HepG2 (cell line): ENCODE results near the gene GLDN. TPM values are rescaled to one million over a fixed set of nuclear protein-coding genes. Genes with fewer than 3 reads are reported as not detected.

ENCODE experiments used
- ATAC-seq: fragments of 200-7000 bp; cut with Tn5 transposase; 3 replicates; pipeline ENCODE4 v1.9.1; 2020; ENCODE audit warnings: mild to moderate bottlenecking, moderate library complexity
- BruUV-seq: library from RNA; stranded (reverse); fragments of 400-500 nt; replicated peaks from 2 replicates; lab custom pipeline; 2021; lab: Mats Ljungman, UMichigan
- CTCF ChIA-PET: fragments of 300-600 bp; formaldehyde crosslinking; extraction: SDS; loops from one replicate; lab custom pipeline; 2021; ENCODE audit warnings: low total read pairs, inconsistent platforms, low intra/inter-chr PET ratio; lab: Yijun Ruan, JAX
- POLR2A ChIA-PET: fragments of 350-600 bp; sonication (Branson Sonifier 250); formaldehyde crosslinking; loops from one replicate; lab custom pipeline; 2020; ENCODE audit warnings: antibody characterized with exemption, inconsistent platforms; lab: Yijun Ruan, JAX
- DNase-seq: peaks from one replicate; pipeline ENCODE4 v3.0.0-alpha.2; 2015; ENCODE audit warnings: low spot score
- FAIRE-seq: peaks from 3 replicates; lab custom pipeline; 2011; peaks lifted over from hg19 to GRCh38; lab: Jason Lieb, UNC
- H2AFZ ChIP-seq: one replicate; pipeline ENCODE4 v1.6.1; 2011; ENCODE audit warnings: low read length, inconsistent platforms
- H3K27ac ChIP-seq: fragments of 300-600 bp; 3 replicates; pipeline ENCODE4 v1.8.0; 2011; ENCODE audit warnings: mixed run types, mild to moderate bottlenecking, mixed read lengths, low read length, inconsistent platforms; ENCODE audit not compliant: insufficient read depth; ENCODE audit errors: extremely low read length
- H3K27me3 ChIP-seq, 2 experiments: fragments of 200-600 bp in 1 of 2; 2 replicates in 1 of 2; 3 replicates in 1 of 2; pipeline versions ENCODE4 v1.6.0 to v1.8.0; 2011; ENCODE audit warnings: low read length in 2 of 2, mild to moderate bottlenecking in 2 of 2, moderate library complexity in 2 of 2, inconsistent platforms in 1 of 2; ENCODE audit not compliant: insufficient read depth in 2 of 2, control insufficient read depth in 1 of 2
- H3K36me3 ChIP-seq, 2 experiments: fragments of 200-600 bp in 1 of 2; replicated peaks in 1 of 2; 2 replicates in 1 of 2; 3 replicates in 1 of 2; pipeline versions ENCODE4 v1.5.1 to v1.8.0; 2011; ENCODE audit warnings: low read length in 2 of 2, inconsistent platforms in 1 of 2; ENCODE audit not compliant: insufficient read depth in 2 of 2, control insufficient read depth in 1 of 2
- H3K4me1 ChIP-seq: 2 replicates; pipeline ENCODE4 v1.5.1; 2012; ENCODE audit warnings: low read length, inconsistent platforms; ENCODE audit not compliant: insufficient read depth
- H3K4me2 ChIP-seq: 2 replicates; pipeline ENCODE4 v1.6.0; 2011; ENCODE audit warnings: low read depth, low read length, inconsistent platforms
- H3K4me3 ChIP-seq, 3 experiments: fragments of 200-600 bp in 1 of 3; sonication (generic), shearing (Covaris generic) in 1 of 3; replicated peaks in 1 of 3; 2 replicates each; pipeline ENCODE4 v1.5.1; 2011 to 2016; ENCODE audit warnings: low read length in 3 of 3, inconsistent platforms in 2 of 3, low read depth in 2 of 3, mild to moderate bottlenecking in 2 of 3, control low read depth in 1 of 3, mixed read lengths in 1 of 3; ENCODE audit not compliant: insufficient read depth in 1 of 3
- H3K79me2 ChIP-seq: one replicate; pipeline ENCODE4 v1.6.1; 2011; ENCODE audit warnings: low read length, inconsistent platforms; ENCODE audit not compliant: insufficient read depth
- H3K9ac ChIP-seq: 2 replicates; pipeline ENCODE4 v1.6.0; 2011; ENCODE audit warnings: mild to moderate bottlenecking, low read depth, low read length, inconsistent platforms; ENCODE audit not compliant: insufficient read depth
- H3K9me3 ChIP-seq: 2 replicates; pipeline ENCODE4 v1.5.1; 2012; ENCODE audit warnings: mild to moderate bottlenecking, low read length
- H4K20me1 ChIP-seq: 2 replicates; pipeline ENCODE4 v1.6.0; 2011; ENCODE audit warnings: inconsistent platforms, mild to moderate bottlenecking, low read length, moderate library complexity; ENCODE audit not compliant: insufficient read depth
- CEBPB ChIP-seq: IDR thresholded peaks from 2 replicates; pipeline ENCODE4 v1.6.1; 2011; ENCODE audit warnings: low read depth, low read length, improper control_type of control experiment, borderline replicate concordance
- IKZF4 ChIP-seq: sonication (generic); formaldehyde crosslinking; IDR thresholded peaks from 2 replicates; pipeline ENCODE4 v1.5.1; 2020; ENCODE audit warnings: borderline replicate concordance, mild to moderate bottlenecking, low read depth, missing genetic modification reagents; ENCODE audit errors: not compliant biosample characterization
- RFX3 ChIP-seq: IDR thresholded peaks from 2 replicates; pipeline ENCODE4 v1.6.1; 2016; ENCODE audit warnings: missing biosample characterization, missing genetic modification reagents
- SRY ChIP-seq: sonication (generic); formaldehyde crosslinking; IDR thresholded peaks from 2 replicates; pipeline ENCODE4 v1.8.0; 2022; ENCODE audit warnings: mild to moderate bottlenecking, missing genetic modification reagents
- WGBS: methylation state at CpG from one replicate; pipeline ENCODE4 v1.1.6; 2017; ENCODE audit warnings: low lambda C conversion rate; 5-methylcytosine and 5-hydroxymethylcytosine counted together
- in situ Hi-C: cut with HindIII; loops from 2 replicates; pipeline ENCODE4 v1.10.0; 2017; ENCODE audit warnings: low pct_unique_long_range_greater_than_20kb; ENCODE audit not compliant: extremely low pct_ligation_motif_present
- intact Hi-C: fragments of 100-400 bp; cut with micrococcal nuclease; formaldehyde crosslinking; loops from one replicate; pipeline ENCODE4 v1.10.0; 2022; ENCODE audit not compliant: unreplicated experiment
- polyA plus RNA-seq, 8 experiments: library from polyadenylated mRNA; depleted of rRNA in 3 of 8; stranded (reverse) in 7 of 8; unstranded in 1 of 8; fragments of >200 nt; fragmentation: Illumina TruSeq in 4 of 8; extraction: Trizol in 4 of 8; gene quantifications; 2 replicates each; pipeline versions ENCODE4 v1.2.1 to v1.2.3, GENCODE V29; 2011 to 2016; ENCODE audit warnings: low read depth in 4 of 8, missing spikeins in 1 of 8, mixed read lengths in 1 of 8; ENCODE audit not compliant: insufficient read depth in 1 of 8
- total RNA-seq, 5 experiments: library from RNA; depleted of rRNA; stranded (reverse); fragments of >200 nt; fragmentation: Illumina TruSeq; extraction: Trizol; gene quantifications; 2 replicates each; pipeline ENCODE4 v1.2.3, GENCODE V29; 2016; ENCODE audit warnings: low read depth in 1 of 5
- TF ChIP-seq, protein P1 (sequence below): sonication (generic); formaldehyde crosslinking; IDR thresholded peaks from 2 replicates; pipeline ENCODE4 v1.5.0; 2020; ENCODE audit warnings: mild to moderate bottlenecking, missing genetic modification reagents
- TF ChIP-seq, protein P2 (sequence below): sonication (generic); formaldehyde crosslinking; IDR thresholded peaks from 2 replicates; pipeline ENCODE4 v1.8.0; 2022; ENCODE audit warnings: missing genetic modification reagents, mild to moderate bottlenecking, inconsistent platforms, borderline replicate concordance
- TF ChIP-seq, protein P3 (sequence below): sonication (generic); formaldehyde crosslinking; IDR thresholded peaks from 2 replicates; pipeline ENCODE4 v1.4.0; 2020; ENCODE audit warnings: missing genetic modification reagents

GLDN gene
- total and polyA plus RNA-seq, 2 of the 13 experiments (the other 11 are each of a cell fraction or from before 2014, with no cell fraction given), result 0.86 to 1.0 TPM

DNA sequence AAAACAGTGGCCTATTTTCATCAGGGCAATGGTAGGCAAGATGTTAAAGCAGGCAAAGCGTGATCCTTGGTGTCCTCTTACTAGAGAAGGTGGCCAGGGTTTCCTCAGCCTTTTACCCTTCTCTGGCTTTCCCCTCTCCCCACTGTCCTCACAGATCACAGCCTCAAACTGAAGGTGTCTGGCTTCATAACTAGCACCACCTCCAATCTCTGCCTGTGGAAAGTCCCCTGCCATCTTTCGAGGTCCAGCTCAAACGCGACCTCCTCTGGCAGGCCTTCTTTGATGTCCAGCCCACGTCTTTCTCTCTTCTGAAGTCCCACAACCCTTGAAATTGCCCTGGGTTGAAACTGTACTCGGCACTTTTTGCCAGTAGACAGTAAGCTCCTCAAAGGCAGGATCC, 39.0 kb upstream of the GLDN start (continued):
- TF ChIP-seq, protein P1, sequence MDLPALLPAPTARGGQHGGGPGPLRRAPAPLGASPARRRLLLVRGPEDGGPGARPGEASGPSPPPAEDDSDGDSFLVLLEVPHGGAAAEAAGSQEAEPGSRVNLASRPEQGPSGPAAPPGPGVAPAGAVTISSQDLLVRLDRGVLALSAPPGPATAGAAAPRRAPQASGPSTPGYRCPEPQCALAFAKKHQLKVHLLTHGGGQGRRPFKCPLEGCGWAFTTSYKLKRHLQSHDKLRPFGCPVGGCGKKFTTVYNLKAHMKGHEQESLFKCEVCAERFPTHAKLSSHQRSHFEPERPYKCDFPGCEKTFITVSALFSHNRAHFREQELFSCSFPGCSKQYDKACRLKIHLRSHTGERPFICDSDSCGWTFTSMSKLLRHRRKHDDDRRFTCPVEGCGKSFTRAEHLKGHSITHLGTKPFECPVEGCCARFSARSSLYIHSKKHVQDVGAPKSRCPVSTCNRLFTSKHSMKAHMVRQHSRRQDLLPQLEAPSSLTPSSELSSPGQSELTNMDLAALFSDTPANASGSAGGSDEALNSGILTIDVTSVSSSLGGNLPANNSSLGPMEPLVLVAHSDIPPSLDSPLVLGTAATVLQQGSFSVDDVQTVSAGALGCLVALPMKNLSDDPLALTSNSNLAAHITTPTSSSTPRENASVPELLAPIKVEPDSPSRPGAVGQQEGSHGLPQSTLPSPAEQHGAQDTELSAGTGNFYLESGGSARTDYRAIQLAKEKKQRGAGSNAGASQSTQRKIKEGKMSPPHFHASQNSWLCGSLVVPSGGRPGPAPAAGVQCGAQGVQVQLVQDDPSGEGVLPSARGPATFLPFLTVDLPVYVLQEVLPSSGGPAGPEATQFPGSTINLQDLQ, result no peak
- TF ChIP-seq SRY (CRISPR knock-in tag) (no peak), CEBPB (no peak)
- TF ChIP-seq, protein P2, sequence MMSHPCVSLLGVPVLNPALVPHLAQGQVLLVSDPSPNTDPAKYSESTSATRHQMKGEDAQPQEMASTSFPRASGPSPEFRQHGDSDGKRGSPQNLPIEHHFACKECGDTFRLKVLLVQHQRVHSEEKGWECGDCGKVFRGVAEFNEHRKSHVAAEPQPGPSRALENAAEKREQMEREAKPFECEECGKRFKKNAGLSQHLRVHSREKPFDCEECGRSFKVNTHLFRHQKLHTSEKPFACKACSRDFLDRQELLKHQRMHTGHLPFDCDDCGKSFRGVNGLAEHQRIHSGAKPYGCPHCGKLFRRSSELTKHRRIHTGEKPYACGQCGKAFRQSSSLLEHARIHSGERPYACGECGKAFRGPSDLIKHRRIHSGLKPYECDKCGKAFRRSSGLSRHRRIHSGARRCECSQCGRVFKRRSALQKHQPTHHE (CRISPR knock-in tag), result no peak
- TF ChIP-seq, protein P3, sequence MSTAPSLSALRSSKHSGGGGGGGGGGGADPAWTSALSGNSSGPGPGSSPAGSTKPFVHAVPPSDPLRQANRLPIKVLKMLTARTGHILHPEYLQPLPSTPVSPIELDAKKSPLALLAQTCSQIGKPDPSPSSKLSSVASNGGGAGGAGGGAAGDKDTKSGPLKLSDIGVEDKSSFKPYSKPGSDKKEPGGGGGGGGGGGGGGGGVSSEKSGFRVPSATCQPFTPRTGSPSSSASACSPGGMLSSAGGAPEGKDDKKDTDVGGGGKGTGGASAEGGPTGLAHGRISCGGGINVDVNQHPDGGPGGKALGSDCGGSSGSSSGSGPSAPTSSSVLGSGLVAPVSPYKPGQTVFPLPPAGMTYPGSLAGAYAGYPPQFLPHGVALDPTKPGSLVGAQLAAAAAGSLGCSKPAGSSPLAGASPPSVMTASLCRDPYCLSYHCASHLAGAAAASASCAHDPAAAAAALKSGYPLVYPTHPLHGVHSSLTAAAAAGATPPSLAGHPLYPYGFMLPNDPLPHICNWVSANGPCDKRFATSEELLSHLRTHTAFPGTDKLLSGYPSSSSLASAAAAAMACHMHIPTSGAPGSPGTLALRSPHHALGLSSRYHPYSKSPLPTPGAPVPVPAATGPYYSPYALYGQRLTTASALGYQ (CRISPR knock-in tag), result no peak
- TF ChIP-seq, all 625 proteins: peak for 0

DNA sequence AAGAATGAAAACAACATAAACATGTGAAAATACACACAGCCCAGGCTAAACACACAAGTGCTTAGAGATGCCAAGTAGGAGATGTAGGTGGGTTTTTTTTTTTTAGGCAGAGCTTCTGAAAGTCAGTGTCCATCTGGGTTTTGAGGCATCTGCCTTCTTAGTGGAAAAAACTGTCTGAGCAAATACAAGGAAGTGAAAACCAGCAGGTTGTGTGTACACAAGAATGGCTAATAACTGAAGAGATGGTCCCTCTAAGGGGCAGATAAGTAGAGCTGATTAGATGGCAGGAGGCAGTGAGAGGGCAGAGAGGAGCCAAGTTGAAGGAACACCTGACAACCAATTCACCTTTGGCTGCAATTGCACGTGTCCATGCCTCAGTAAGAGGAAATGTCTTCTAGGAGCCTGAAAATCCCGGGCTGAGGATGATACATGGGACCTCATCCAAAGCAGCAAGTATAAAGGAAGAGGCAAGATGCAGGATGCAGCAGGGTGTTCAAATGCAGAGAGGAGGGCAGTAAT, 37.9 kb upstream of the GLDN start:
- POLR2A ChIA-PET, result interaction anchor here (0.8 kb wide), 1 partner anchor 11 kb away, joined by 3 read pairs; no protein-coding TSS in a partner anchor
- ATAC-seq (no peak), DNase-seq (no peak), FAIRE-seq (no peak)
- Histone ChIP-seq H3K27ac (no peak overlapping the region), H3K9me3 (no peaks in the 10 kb centered on the region), H3K79me2 (no peaks in the 10 kb centered on the region), H3K4me3 (no peak overlapping the region), H3K36me3 (no peaks in the 10 kb centered on the region), H2AFZ (no peak overlapping the region), H3K4me2 (no peak overlapping the region), H4K20me1 (no peaks in the 10 kb centered on the region), H3K9ac (no peak overlapping the region), H3K4me1 (peaks cover 36% of the 10 kb centered on the region), H3K27me3 (no peaks in the 10 kb centered on the region; a peak in 1 of 5 replicates)
- BruUV-seq, result no TSS peak
- in situ Hi-C loops (no loop called here), intact Hi-C loops (no loop called here)
- 89% methylated on average over 2 of the region's 2 CpGs for WGBS
- no peak for TF ChIP-seq RFX3 (CRISPR knock-in tag)
- no peak for TF ChIP-seq IKZF4
- CTCF ChIA-PET, result no interaction called here
